ENCODE data around the gene KIR2DL3. TPM values are rescaled to one million over a fixed set of nuclear protein-coding genes. Genes with fewer than 3 reads are reported as not detected.

The KIR2DL3 gene
- total RNA-seq, 4 donors from 2014 or later, result not detected

GRCh38 chr19:54724142-54724541 lies 14.2 kb upstream of the KIR2DL3 start, which contains the start of gene KIR3DL3:
KIR3DL3 (plus strand) TSS chr19:54724442; CDS start chr19:54724497, 55 bp downstream.
- Histone ChIP-seq H3K27me3 (no peaks in the 10 kb centered on the region), H3K4me1 (no peaks in the 10 kb centered on the region), H3K27ac (no peak within 1 kb of the TSS), H3K36me3 (no peaks in the 10 kb centered on the region), H3K9me3 (no peaks in the 10 kb centered on the region), H3K4me3 (replicated peaks in 1 of 3) (no peak within 1 kb of the TSS)
- TF ChIP-seq POLR2A (IDR thresholded peaks at IDR 0.05) (no peak), CTCF (IDR thresholded peaks at IDR 0.05) (no peak)
- intact Hi-C loops (cut with DNase I), result no loop called here
- 87 to 93% methylated on average over 9 of the region's 9 CpGs for WGBS, 2 donors
- DNase-seq, result no peak

GRCh38 chr19:54724644-54725043 lies 13.7 kb upstream of the KIR2DL3 start:
- TF ChIP-seq CTCF (IDR thresholded peaks at IDR 0.05), result no peak
- TF ChIP-seq POLR2A (IDR thresholded peaks at IDR 0.05), result no peak
- Histone ChIP-seq H3K4me3 (replicated peaks in 1 of 3) (no peak overlapping the region), H3K9me3 (no peaks in the 10 kb centered on the region), H3K4me1 (no peaks in the 10 kb centered on the region), H3K27ac (no peak overlapping the region), H3K36me3 (no peaks in the 10 kb centered on the region), H3K27me3 (no peaks in the 10 kb centered on the region)
- WGBS, 2 donors, result 69 to 73% methylated on average over 3 of the region's 3 CpGs
- intact Hi-C loops (cut with DNase I), result no loop called here
- DNase-seq, result no peak

GRCh38 chr19:54725321-54725720 lies 13.0 kb upstream of the KIR2DL3 start:
- H3K9me3 ChIP-seq, result no peaks in the 10 kb centered on the region
- H3K4me3 ChIP-seq (replicated peaks in 1 of 3), result no peak overlapping the region
- no peaks in the 10 kb centered on the region for H3K27me3 ChIP-seq
- H3K27ac ChIP-seq, result no peak overlapping the region
- 77 to 81% methylated on average over 7 of the region's 7 CpGs for WGBS, 2 donors
- H3K36me3 ChIP-seq, result no peaks in the 10 kb centered on the region
- H3K4me1 ChIP-seq, result no peaks in the 10 kb centered on the region
- intact Hi-C loops (cut with DNase I), result no loop called here
- TF ChIP-seq POLR2A (IDR thresholded peaks at IDR 0.05) (no peak), CTCF (IDR thresholded peaks at IDR 0.05) (no peak)
- no peak for DNase-seq

- TF ChIP-seq POLR2A (IDR thresholded peaks at IDR 0.05) (no peak), CTCF (IDR thresholded peaks at IDR 0.05) (no peak)
- no peaks in the 10 kb centered on the region for H3K36me3 ChIP-seq
- no peaks in the 10 kb centered on the region for H3K4me1 ChIP-seq
- intact Hi-C loops (cut with DNase I), result no loop called here
- WGBS, 2 donors, result 82 to 85% methylated on average over 10 of the region's 10 CpGs
- no peak overlapping the region for H3K27ac ChIP-seq
- H3K27me3 ChIP-seq, result no peaks in the 10 kb centered on the region
- H3K4me3 ChIP-seq (replicated peaks in 1 of 3), result no peak overlapping the region
- no peaks in the 10 kb centered on the region for H3K9me3 ChIP-seq
- DNase-seq, result no peak
Measured at GRCh38 chr19:54727562-54727961, 10.8 kb upstream of the KIR2DL3 start.

- H3K4me3 ChIP-seq (replicated peaks in 1 of 3), result no peak overlapping the region
- no peaks in the 10 kb centered on the region for H3K36me3 ChIP-seq
- 47 to 53% methylated on average over 3 of the region's 3 CpGs for WGBS, 2 donors
- no peaks in the 10 kb centered on the region for H3K4me1 ChIP-seq
- H3K27ac ChIP-seq, result no peak overlapping the region
- no peaks in the 10 kb centered on the region for H3K27me3 ChIP-seq
- intact Hi-C loops (cut with DNase I), result no loop called here
- no peaks in the 10 kb centered on the region for H3K9me3 ChIP-seq
- TF ChIP-seq POLR2A (IDR thresholded peaks at IDR 0.05) (no peak), CTCF (IDR thresholded peaks at IDR 0.05) (no peak)
- no peak for DNase-seq
Measured at GRCh38 chr19:54728167-54728566, 10.1 kb upstream of the KIR2DL3 start.

Measured in thyroid gland (tissue), 4 donors.